ENCODE measurements around the gene SMYD3.
"Not testable (repeated sequence)": the region's sequence is repeated elsewhere in the genome, so short reads cannot be mapped to it uniquely, and the experiment has no call there.

The SMYD3 gene

DNA sequence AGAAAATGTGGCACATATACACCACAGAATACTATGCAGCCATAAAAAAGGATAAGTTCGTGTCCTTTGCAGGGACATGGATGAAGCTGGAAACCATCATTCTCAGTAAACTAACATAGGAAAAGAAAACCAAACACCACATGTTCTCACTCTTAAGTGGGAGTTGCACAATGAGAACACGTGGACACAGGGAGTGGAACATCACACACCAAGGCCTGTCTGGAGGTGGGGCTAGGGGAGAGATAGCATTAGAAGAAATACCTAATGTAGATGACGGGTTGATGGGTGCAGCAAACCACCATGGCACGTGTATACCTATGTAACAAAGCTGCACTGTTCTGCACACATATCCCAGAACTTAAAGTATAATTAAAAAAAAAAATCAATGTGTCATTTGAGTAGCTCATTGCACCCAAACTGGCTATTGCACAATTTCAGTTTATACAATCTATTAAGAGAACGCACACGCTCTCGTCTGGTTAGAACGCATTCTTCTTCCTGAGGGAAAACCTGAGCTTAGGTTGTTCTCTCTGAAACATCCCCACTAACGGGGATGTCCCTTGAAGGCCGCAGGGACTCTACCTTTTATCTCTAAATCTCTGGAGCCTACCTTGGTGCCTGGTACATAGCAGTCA lies 535.9 kb downstream of the SMYD3 start:
- not testable (repeated sequence) for DNase-seq

DNA sequence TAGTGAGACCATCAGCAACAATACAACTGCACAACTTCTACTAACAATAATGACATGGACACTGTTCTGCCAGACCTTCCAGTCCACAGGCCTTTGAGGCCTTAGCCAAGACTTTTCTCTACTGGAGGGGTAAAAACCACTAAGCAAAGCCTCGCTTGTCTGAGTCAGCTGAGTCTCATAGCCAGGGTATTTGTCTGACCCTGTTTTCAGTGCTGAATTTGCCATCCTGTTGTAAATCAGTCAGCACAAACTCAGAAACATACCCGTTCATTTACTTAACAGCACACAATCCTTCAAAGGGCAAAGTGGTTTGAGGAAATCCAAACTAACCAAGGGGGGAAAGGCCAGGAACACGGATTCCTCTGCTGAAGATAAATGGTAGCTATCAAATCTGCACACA lies 537.8 kb downstream of the SMYD3 start:
- no peak for DNase-seq

- no peak for DNase-seq
Measured at GRCh38 chr1:245968775-245969174, 538.3 kb downstream of the SMYD3 start.

DNA sequence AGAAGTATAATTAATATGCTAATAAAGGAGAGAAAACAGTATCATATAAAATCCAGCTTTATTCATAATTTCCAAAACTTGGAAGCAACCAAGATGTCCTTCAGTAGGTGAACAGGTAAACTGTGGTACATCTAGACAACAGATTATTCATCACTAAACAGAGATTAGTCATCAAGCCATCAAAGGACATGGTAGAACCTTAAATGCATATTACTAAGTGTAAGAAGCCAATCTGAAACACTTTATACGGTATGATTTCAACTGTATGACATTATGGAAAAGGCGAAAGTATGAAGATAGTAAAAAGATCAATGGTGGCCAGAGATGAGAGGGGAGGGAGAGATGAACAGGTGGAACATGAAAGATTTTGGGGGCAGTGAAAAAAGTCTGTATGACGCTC lies 541.7 kb downstream of the SMYD3 start:
- no peak for DNase-seq

DNA sequence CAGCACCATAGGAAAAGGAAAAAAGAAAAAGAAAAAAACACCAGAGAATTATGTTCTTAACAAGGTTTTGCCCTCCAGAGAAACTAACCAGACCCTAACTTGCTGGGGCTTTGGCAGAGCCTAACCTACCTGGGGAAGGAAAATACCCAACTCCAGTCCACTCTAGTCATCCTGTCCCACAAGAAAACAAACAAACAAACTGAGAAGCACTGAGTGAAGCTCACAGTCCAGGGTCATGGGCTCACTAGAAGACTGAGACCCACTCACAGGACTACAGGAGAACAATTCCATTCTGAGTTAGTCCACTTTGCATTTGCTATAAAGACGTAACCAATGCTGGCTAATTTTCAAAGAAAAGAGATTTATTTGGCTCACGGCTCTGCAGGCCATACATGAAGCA lies 543.4 kb downstream of the SMYD3 start:
- no peak for DNase-seq

DNA sequence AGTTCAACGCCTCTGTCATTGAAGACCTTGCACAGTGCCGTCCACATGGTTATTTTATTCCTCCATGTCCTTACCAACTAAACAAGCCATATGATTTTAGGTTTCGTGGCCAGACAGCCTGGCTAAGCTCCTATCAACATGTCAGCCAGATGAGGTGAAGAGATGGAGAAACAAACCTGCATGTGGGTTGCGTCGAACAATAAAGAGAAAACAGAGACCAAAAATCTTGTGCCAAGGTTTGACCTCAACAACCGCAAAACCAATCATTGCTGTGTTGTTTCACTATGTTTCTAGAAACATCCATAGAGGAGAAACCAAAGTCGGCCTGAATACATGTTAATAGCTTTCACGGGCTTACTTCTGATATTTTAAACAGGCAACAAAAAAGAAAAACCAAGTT lies 544.6 kb downstream of the SMYD3 start:
- DNase-seq = no peak

DNA sequence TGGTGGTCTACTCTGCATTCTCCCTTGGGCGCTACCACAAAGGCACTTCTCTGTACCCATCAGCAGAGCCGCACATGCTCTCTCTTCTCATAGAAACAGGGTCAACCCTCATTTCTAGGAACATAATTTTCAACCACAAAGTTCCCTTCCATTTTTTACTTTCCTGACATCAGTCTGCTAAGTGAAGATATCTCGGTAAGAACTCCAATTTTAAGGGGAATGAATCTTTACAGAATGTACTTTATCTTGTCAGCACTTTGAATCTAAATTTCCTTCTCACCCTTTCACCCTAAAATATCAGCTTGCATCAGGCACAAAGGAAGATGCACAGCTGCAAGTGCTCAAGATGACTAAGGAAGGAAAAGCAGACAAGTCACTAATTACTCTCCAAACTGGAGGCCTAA lies 545.9 kb downstream of the SMYD3 start:
- no peak for DNase-seq

GRCh38 chr1:245960171-245960570 lies 546.9 kb downstream of the SMYD3 start:
- no peak for DNase-seq

GRCh38 chr1:245958016-245958415 lies 549.1 kb downstream of the SMYD3 start:
- no peak for DNase-seq

DNA sequence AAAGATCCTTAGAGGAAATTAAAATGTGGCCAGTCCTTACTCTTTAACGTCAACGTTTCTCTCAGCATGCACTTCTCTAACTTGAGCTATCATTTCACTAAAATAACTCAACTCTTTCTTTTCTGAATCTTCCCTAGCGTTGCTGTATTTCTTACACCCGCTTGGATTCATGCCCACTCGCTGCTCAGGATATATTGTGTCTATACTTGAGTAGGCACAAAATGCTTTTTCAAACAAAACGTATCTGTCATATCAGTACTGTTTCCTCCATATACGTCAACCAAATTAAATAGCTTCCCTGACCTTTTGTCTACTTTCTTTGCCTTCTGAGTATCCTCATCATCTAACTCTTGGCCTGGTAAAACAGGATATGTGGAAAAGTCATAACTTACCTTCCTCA lies 549.7 kb downstream of the SMYD3 start:
- DNase-seq = no peak

GRCh38 chr1:245956225-245956624 lies 550.9 kb downstream of the SMYD3 start:
- no peak for DNase-seq

DNA sequence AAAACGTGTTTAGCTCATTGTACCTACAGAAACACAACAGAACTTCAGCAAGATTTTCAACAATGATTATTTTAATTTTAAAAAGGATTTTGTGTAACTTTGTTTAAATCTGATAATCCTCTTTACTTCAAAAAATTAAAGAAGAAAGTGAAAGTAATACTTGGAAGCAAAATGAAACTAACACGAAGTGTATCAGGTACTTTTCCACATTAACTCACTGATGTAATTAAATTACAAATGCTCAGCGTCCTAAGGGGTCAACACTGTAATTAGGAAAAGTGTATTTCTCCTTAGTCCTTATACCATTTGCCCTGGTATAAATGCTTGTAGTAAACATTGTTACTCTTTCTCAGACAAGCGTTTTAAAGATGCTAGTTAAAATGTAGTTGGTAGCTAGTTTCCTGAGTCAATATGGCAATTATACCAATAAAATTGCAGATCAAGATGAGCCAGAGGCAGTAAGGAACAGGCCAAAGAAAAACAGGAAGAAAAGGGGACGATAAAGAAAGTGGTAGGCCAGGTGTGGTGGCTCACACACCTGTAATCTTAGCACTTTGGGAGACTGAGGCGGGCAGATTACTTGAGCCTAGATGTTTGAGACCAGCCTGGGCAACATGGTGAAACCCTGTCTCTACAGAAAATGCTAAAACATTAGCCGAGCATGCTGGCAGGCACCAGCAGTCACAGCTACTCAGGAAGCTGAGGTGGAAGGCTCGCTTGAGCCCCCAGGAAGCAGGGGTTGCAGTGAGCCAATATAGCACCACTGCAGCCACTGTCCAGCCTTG lies 553.0 kb downstream of the SMYD3 start:
- DNase-seq = no peak

GRCh38 chr1:245952383-245953026 lies 554.6 kb downstream of the SMYD3 start:
- no peak for DNase-seq

- no peak for DNase-seq
Measured at GRCh38 chr1:245948786-245949185, 558.3 kb downstream of the SMYD3 start.

DNA sequence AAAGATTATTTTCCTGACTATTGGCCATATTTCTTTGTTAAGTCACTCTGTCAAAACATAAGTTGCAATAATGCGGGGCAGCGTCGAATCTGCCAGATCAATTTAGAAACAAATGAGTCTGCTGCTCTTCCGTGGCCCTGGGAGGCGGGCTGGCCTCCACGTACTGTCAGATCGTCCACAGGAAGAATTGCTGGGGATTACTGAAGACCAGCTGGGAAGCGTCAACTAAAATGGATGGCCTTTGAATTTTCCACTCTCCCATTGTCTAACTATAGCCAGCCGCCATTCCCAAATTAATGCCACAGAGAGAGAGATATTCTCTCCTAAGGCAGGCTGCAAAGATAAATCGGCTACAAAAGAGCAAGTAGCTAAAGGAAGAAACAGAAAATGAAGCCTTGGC lies 560.2 kb downstream of the SMYD3 start:
- no peak for DNase-seq

GRCh38 chr1:245945136-245945535 lies 561.9 kb downstream of the SMYD3 start:
- not testable (repeated sequence) for DNase-seq

- DNase-seq = no peak
Measured at GRCh38 chr1:245942856-245943255, 564.2 kb downstream of the SMYD3 start.

GRCh38 chr1:245941771-245942170 lies 565.3 kb downstream of the SMYD3 start:
- not testable (repeated sequence) for DNase-seq

- no peak for DNase-seq
Measured at GRCh38 chr1:245939756-245940345, 567.2 kb downstream of the SMYD3 start.

DNA sequence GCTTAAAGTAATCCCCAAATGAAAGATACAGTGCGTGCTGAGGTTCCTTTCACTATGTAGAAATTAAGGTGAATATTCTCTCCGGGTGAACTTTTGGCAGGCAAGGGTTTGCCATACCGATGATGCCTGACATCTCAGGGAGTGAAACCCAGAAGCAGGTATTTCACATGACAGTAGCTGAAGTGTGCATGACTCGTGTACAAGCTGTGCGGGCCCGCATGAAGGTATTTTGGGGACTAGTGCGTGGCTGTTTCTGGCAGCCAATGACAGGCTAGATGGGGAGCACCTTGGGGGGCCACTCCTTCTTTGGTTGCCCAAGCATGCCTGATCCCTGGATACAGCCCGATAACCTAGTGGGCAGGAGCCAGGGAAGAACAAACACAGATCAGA lies 569.0 kb downstream of the SMYD3 start:
- peak; percentile 22 for DNase-seq

GRCh38 chr1:245937316-245938045 lies 569.6 kb downstream of the SMYD3 start:
- no peak for DNase-seq

GRCh38 chr1:245934409-245934808 lies 572.7 kb downstream of the SMYD3 start:
- DNase-seq = no peak

DNA sequence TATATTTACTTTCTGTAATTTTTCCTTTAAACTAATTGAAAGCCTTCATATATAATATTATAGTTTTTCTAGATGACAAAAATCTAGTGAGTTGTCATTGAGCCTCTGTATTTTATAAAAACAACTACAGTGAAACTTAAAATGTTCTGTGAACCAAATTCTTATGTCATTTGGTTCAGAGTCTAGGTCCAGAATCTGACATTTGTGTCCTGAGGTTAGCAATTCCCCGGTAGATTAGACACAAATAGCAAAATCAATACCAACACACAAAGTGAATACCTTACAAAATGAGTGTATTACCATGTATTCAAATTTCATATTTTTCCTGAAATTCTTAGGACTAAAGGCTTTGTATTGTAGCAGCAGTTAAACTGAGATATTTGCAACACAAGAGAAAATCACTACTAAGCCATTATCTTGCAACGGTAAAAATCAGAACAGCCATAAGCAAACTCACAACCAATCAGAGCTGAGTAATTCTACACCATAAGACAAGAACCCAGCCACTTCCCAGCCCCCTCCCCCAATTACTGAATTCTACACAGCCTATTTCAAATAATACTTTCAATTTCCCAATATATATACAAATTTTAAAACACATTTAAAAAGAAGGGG lies 573.5 kb downstream of the SMYD3 start:
- no peak for DNase-seq

Measured in DMS79 treated with DMSO at 0.1 percent for 48 hours (cell line).